Tibial nerve (tissue), 4 donors: ENCODE measurements around the gene NBPF4.
"Not testable (repeated sequence)": the region's sequence is repeated elsewhere in the genome, so short reads cannot be mapped to it uniquely, and the experiment has no call there.

Experiments
- EP300 ChIP-seq, 2 donors: sonication (generic); formaldehyde crosslinking; IDR thresholded peaks; one replicate each; pipeline ENCODE4 v1.6.1; 2017; ENCODE audit warnings: antibody characterized with exemption in 2 of 2, mild to moderate bottlenecking in 1 of 2
- POLR2A ChIP-seq, 2 donors: fragments of 450-650 bp; IDR thresholded peaks; one replicate each; pipeline ENCODE4 v1.6.1; 2017; ENCODE audit warnings: antibody characterized with exemption in 2 of 2, mild to moderate bottlenecking in 2 of 2, moderate library complexity in 2 of 2
- TF ChIP-seq, protein P1 (sequence below), 5 experiments: fragments of 200-600 bp in 3 of 5; fragments of 450-650 bp in 2 of 5; sonication (generic) in 3 of 5; IDR thresholded peaks; one replicate each; pipeline ENCODE4 v1.5.1; 2016 to 2019; ENCODE audit warnings: antibody characterized with exemption in 5 of 5, mild to moderate bottlenecking in 3 of 5, moderate library complexity in 2 of 5

GRCh38 chr1:108226855-108227254 lies 17.0 kb downstream of the NBPF4 start:
- TF ChIP-seq, protein P1, sequence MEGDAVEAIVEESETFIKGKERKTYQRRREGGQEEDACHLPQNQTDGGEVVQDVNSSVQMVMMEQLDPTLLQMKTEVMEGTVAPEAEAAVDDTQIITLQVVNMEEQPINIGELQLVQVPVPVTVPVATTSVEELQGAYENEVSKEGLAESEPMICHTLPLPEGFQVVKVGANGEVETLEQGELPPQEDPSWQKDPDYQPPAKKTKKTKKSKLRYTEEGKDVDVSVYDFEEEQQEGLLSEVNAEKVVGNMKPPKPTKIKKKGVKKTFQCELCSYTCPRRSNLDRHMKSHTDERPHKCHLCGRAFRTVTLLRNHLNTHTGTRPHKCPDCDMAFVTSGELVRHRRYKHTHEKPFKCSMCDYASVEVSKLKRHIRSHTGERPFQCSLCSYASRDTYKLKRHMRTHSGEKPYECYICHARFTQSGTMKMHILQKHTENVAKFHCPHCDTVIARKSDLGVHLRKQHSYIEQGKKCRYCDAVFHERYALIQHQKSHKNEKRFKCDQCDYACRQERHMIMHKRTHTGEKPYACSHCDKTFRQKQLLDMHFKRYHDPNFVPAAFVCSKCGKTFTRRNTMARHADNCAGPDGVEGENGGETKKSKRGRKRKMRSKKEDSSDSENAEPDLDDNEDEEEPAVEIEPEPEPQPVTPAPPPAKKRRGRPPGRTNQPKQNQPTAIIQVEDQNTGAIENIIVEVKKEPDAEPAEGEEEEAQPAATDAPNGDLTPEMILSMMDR (IDR thresholded peaks at IDR 0.05) = not testable (repeated sequence)
- not testable (repeated sequence) for TF ChIP-seq POLR2A, EP300 (IDR thresholded peaks at IDR 0.05)
